ENCODE measurements around the gene MPRIP. TPM values are rescaled to one million over a fixed set of nuclear protein-coding genes. Genes with fewer than 3 reads are reported as not detected.
"Not testable (repeated sequence)": the region's sequence is repeated elsewhere in the genome, so short reads cannot be mapped to it uniquely, and the experiment has no call there.

The MPRIP gene
- total RNA-seq, 6 experiments from 2014 or later: 39.0 to 97.6 (median 76.7) TPM

DNA sequence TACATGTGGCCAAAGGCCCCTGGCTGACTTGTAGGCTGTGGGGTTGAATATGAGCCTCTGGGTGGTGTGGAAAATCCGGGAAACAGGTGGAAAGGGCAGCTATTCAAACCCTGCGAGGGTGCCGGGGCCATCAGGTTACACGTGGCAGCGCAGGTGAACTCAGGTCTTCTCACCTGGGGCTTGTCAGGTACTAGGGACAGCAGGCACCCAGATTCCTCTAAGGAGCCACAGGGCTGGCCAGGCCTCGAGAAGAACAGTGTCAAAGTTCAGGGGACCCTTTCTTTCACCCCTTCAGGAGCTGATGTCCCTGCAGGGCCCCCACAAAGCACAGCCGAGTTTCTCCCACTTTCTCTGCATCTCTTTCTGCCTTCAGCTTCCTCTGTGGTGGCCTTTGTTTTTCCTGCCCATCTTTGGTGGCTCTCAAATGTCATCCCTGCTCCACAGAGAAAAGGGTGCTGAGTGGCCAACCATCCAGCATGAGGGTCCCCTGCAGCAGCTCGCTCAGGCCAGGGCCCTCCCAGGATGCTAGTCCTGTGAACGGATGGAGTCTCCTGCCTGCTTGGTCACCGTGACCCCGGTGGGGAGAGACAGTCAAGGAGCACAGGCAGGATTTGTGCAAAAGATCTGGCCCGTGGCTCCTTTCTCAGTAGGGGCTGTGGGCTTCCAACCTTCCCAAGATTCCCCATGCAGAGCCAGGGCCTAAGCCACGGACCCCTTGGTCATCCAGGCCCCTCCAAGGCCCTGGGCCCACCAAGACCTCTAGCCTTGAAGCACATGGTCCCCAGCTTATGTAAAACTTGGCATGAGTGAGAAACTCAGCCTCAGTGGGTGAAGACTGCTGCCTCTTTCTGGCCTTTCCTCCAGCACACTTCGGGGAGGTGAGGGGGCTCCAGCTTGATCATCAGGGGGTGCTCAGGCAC lies 28.2 kb upstream of the MPRIP start:
- H3K27ac ChIP-seq; H3K4me1 ChIP-seq; H3K4me3 ChIP-seq; ATAC-seq; H3K36me3 ChIP-seq; intact Hi-C loops (cut with DNase I); H3K27me3 ChIP-seq; H3K9me3 ChIP-seq: not testable (repeated sequence)
- peak in 1 of 3 donors; percentile 28 for DNase-seq
- WGBS (ENCODE audit: insufficient coverage, low coverage, low lambda C conversion rate, missing lambda C conversion rate): 92% methylated on average over 4 of the region's 14 CpGs

DNA sequence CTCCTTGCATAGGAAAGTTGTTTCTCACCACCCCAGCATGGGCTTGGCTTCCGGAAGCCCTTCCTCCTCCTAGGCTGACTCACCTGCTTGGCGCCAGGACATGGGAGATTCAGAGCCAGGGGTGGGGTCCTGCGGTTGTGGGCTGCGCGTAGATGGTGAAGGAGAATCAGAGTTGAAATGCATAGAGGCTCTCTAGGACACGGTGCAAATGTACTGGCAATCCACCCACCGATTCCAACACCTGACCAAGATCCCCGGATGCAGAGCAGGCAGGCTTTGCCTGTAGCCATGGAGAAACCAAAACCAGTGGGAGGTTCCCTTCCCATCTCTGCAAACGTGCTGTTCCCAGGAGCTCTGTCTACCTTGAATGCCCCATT lies 27.5 kb upstream of the MPRIP start:
- H3K9me3 ChIP-seq; H3K4me3 ChIP-seq; H3K27me3 ChIP-seq; H3K4me1 ChIP-seq; ATAC-seq; H3K36me3 ChIP-seq; H3K27ac ChIP-seq; intact Hi-C loops (cut with DNase I): not testable (repeated sequence)
- 59% methylated on average over 3 of the region's 9 CpGs for WGBS (ENCODE audit: insufficient coverage, low coverage, low lambda C conversion rate, missing lambda C conversion rate)
- DNase-seq: peak in 1 of 3 donors; percentile 27

DNA sequence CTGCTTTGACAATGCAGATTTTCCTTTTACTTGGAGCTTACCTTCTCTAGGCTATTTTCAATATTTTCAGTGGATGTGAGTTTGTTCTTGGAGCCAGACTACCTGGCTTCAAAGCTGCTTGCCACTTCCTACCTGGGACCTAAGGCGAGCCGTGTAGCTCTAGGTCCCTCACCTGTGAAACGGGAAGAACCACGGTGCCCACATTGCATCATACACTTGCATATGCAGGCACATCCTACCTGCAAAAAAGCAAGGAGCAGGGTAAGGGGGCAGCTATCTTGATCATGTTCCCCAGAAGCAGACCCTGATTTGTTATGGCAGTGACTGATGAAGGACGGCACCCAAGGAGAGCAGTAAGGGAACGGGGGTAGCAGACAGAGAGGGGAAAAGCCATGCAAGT lies 27.0 kb upstream of the MPRIP start:
- Histone ChIP-seq H3K4me1 (peaks cover 0 to 4% (median 0%) of the 10 kb centered on the region in 4 donors), H3K36me3 (no peaks in the 10 kb centered on the region), H3K4me3 (no peak overlapping the region), H3K27me3 (no peaks in the 10 kb centered on the region), H3K27ac (no peak overlapping the region), H3K9me3 (no peaks in the 10 kb centered on the region)
- ATAC-seq (no peak), DNase-seq (peak in 1 of 3 donors; percentile 31)
- intact Hi-C loops (cut with DNase I): no loop called here
- WGBS (ENCODE audit: insufficient coverage, low coverage, low lambda C conversion rate, missing lambda C conversion rate): 91% methylated on average over 6 of the region's 6 CpGs
- TF ChIP-seq CTCF (IDR thresholded peaks at IDR 0.05) (no peak), POLR2A (IDR thresholded peaks at IDR 0.05) (no peak)

- DNase-seq: peak in 1 of 3 donors; percentile 11
- ATAC-seq; intact Hi-C loops (cut with DNase I); H3K27me3 ChIP-seq; H3K4me1 ChIP-seq; H3K36me3 ChIP-seq; H3K27ac ChIP-seq; H3K4me3 ChIP-seq; H3K9me3 ChIP-seq: not testable (repeated sequence)
- WGBS (ENCODE audit: insufficient coverage, low coverage, low lambda C conversion rate, missing lambda C conversion rate): 74% methylated on average over 8 of the region's 8 CpGs
Observed at GRCh38 chr17:17016199-17017197, 25.8 kb upstream of the MPRIP start.

DNA sequence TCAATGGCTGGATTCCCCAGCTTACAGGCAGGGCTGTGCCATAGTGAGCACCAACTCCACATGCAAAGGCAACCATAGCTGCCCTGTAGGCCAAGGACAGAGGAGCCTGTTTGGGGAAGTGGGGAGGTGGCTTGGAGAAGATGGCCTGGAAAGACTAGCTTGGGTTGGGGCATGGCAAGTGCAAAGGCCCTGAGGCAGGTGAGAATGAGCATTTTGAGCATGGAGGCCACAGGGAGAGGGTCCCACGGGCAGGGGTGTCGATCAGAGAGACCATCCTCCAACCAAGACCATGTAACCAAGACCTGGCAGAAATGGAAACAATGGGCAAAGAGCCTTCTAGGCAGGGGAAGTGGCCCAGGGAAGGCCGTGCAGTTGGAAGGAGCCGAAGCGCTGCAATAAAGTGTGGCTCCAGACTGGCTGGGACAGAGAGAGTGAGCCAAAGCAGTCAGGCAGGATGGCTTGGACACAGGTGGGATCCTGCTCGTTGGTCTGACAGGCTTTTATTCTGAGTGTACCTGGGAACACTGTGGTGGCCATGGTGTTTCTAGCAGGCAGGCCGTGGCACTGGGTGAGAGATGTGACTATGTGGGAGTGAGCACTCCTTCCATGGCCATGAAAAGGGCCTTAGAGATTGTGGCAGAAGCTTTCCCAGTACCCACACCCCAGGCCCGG lies 24.8 kb upstream of the MPRIP start:
- no CpG with 5 or more reads among the region's 8 CpGs for WGBS (ENCODE audit: insufficient coverage, low coverage, low lambda C conversion rate, missing lambda C conversion rate)
- Histone ChIP-seq H3K27ac (no peak overlapping the region), H3K4me1 (no peaks in the 10 kb centered on the region), H3K27me3 (no peaks in the 10 kb centered on the region), H3K4me3 (no peak overlapping the region), H3K36me3 (no peaks in the 10 kb centered on the region), H3K9me3 (no peaks in the 10 kb centered on the region)
- TF ChIP-seq CTCF (IDR thresholded peaks at IDR 0.05): no peak
- no peak for TF ChIP-seq POLR2A (IDR thresholded peaks at IDR 0.05)
- intact Hi-C loops (cut with DNase I): no loop called here
- DNase-seq (peak in 1 of 3 donors; percentile 34), ATAC-seq (no peak)
